ENCODE results near the gene C4orf50. TPM values are rescaled to one million over a fixed set of nuclear protein-coding genes. Genes with fewer than 3 reads are reported as not detected.

Gene C4orf50
- total and polyA plus RNA-seq, 2 of the 4 experiments (the other 2 are of a cell fraction) = not detected

GRCh38 chr4:5906191-5906590 is 112.0 kb downstream of the C4orf50 start:
- no peak overlapping the region for H3K18ac ChIP-seq (ENCODE audit: low read depth, low read length)
- H2BK15ac ChIP-seq (ENCODE audit: low read depth, low read length) = no peak overlapping the region
- 0% methylated on average over 1 of the region's 5 CpGs; no CpG with 5 or more reads in 1 of the 2 experiments for WGBS, 2 experiments (ENCODE audit: extremely low coverage in 2 of 2, insufficient read length in 1 of 2)
- H3K9ac ChIP-seq (ENCODE audit: low read depth, low read length) = no peak overlapping the region
- DNase-seq = no peak
- H4K5ac ChIP-seq (ENCODE audit: low read depth, low read length) = no peak overlapping the region
- CTCF ChIA-PET = no interaction called here
- dilution Hi-C loops (cut with HindIII; ENCODE audit: low sequenced_read_pairs, unreplicated experiment) (no loop called here), in situ Hi-C loops (cut with MboI; ENCODE audit: low sequenced_read_pairs) (no loop called here), intact Hi-C loops (cut with micrococcal nuclease) (no loop called here)
- H2AFZ ChIP-seq (replicated peaks; ENCODE audit: low read length, poor library complexity) = no peak overlapping the region
- no peak overlapping the region for H3K4me2 ChIP-seq (ENCODE audit: low read depth, low read length)
- no peak overlapping the region for H2AK9ac ChIP-seq (replicated peaks; ENCODE audit: low read depth, low read length, poor library complexity)
- no peak overlapping the region for H3K23ac ChIP-seq (ENCODE audit: low read depth, low read length)
- H4K8ac ChIP-seq (ENCODE audit: low read depth in 2 of 2, low read length in 2 of 2) = no peak overlapping the region
- no peak for TF ChIP-seq RCOR1 (IDR thresholded peaks at IDR 0.05; ENCODE audit: insufficient replicate concordance, low read length)
- no peak for TF ChIP-seq CHD1 (IDR thresholded peaks at IDR 0.05; ENCODE audit: low read depth, low read length)
- TF ChIP-seq USF2 (IDR thresholded peaks at IDR 0.05; ENCODE audit: low read depth, low read length) = no peak
- no peak for TF ChIP-seq ELK1 (IDR thresholded peaks at IDR 0.05; ENCODE audit: borderline replicate concordance, low read depth, low read length)
- TF ChIP-seq CEBPB (IDR thresholded peaks at IDR 0.05; ENCODE audit: low read depth, low read length) = no peak
- no peak for TF ChIP-seq BHLHE40 (IDR thresholded peaks at IDR 0.05; ENCODE audit: low read depth, low read length)
- TF ChIP-seq SMC3 (IDR thresholded peaks at IDR 0.05; ENCODE audit: low read depth, low read length) = no peak
- no peak for TF ChIP-seq RAD21 (IDR thresholded peaks at IDR 0.05; ENCODE audit: low read length)
- TF ChIP-seq MXI1 (IDR thresholded peaks at IDR 0.05; ENCODE audit: borderline replicate concordance, low read depth, low read length) = no peak
- TF ChIP-seq POLR2A (IDR thresholded peaks at IDR 0.05; ENCODE audit: low read depth, low read length) = no peak
- no peak for TF ChIP-seq RFX5 (IDR thresholded peaks at IDR 0.05; ENCODE audit: low read depth, low read length)
- no peak for TF ChIP-seq FOS (IDR thresholded peaks at IDR 0.05; ENCODE audit: low read depth, low read length)
- TF ChIP-seq NFE2L2 (IDR thresholded peaks at IDR 0.05; ENCODE audit: low read depth, low read length) = no peak
- no peak for TF ChIP-seq CTCF (conservative IDR thresholded peaks at IDR 0.05; ENCODE audit: low read depth, low read length)
- TF ChIP-seq MAFK (IDR thresholded peaks at IDR 0.05; ENCODE audit: low read depth, low read length) = no peak
- no peak for TF ChIP-seq MAZ (IDR thresholded peaks at IDR 0.05; ENCODE audit: borderline replicate concordance, low read depth, low read length)
- H2AK5ac ChIP-seq (ENCODE audit: low read depth, low read length) = no peak overlapping the region
- no peaks in the 10 kb centered on the region for H4K20me1 ChIP-seq (ENCODE audit: insufficient read depth, low read length)
- no peak overlapping the region for H3K4ac ChIP-seq (ENCODE audit: low read depth, low read length)
- peaks cover 6% of the 10 kb centered on the region; the same call in 1 of the 2 replicates for H3K27me3 ChIP-seq (ENCODE audit: control insufficient read depth, insufficient read depth, low read length)
- no peak overlapping the region for H3K14ac ChIP-seq (replicated peaks; ENCODE audit: low read depth, low read length)
- no peak overlapping the region for H4K91ac ChIP-seq (ENCODE audit: insufficient read depth, low read depth, low read length)
- POLR2A ChIA-PET (ENCODE audit: unreplicated experiment) = no interaction called here
- H2BK20ac ChIP-seq (ENCODE audit: low read depth, low read length) = no peak overlapping the region
- BruUV-seq (replicated peaks) = no TSS peak
- ATAC-seq (ENCODE audit: low read depth) = no peak
- no peak overlapping the region for H3K27ac ChIP-seq (ENCODE audit: insufficient read depth, low read length)
- no peak overlapping the region for H3K4me3 ChIP-seq (ENCODE audit: insufficient read depth, low read depth, low read length)
- H2BK120ac ChIP-seq (ENCODE audit: low read depth, low read length) = no peak overlapping the region
- H3K79me1 ChIP-seq (ENCODE audit: low read depth in 1 of 2, low read length in 2 of 2) = no peaks in the 10 kb centered on the region
- no peak overlapping the region for H2BK5ac ChIP-seq (ENCODE audit: low read depth, low read length, poor library complexity, severe bottlenecking)
- H3K9me3 ChIP-seq (ENCODE audit: control insufficient read depth, insufficient read depth, low read length) = peaks cover 2% of the 10 kb centered on the region; the same call in 1 of the 2 replicates
- H3K9me1 ChIP-seq (ENCODE audit: insufficient read depth, low read length) = no peaks in the 10 kb centered on the region
- H3K36me3 ChIP-seq (ENCODE audit: control insufficient read depth, insufficient read depth, low read length) = no peaks in the 10 kb centered on the region
- no peak overlapping the region for H3K56ac ChIP-seq (ENCODE audit: extremely low read depth, insufficient read depth, low read length)
- no peaks in the 10 kb centered on the region for H3K4me1 ChIP-seq (ENCODE audit: control insufficient read depth, insufficient read depth, low read length)

All from IMR-90 (cell line).